ENCODE data around the gene VOPP1.
"Not testable (repeated sequence)": the region's sequence is repeated elsewhere in the genome, so short reads cannot be mapped to it uniquely, and the experiment has no call there.

The VOPP1 gene

GRCh38 chr7:55478700-55479099, 93.6 kb downstream of the VOPP1 start:
- Histone ChIP-seq H3K4me3 (ENCODE audit: low read length) (no peak overlapping the region), H3K27ac (ENCODE audit: low read depth, low read length) (no peak overlapping the region), H3K4me1 (ENCODE audit: control insufficient read depth, insufficient read depth, low read length) (no peaks in the 10 kb centered on the region), H3K27me3 (ENCODE audit: control insufficient read depth, insufficient read depth, low read length) (no peaks in the 10 kb centered on the region), H3K9ac (ENCODE audit: low read length) (no peak overlapping the region), H3K36me3 (ENCODE audit: control insufficient read depth, insufficient read depth, low read length) (peaks cover 5% of the 10 kb centered on the region)

GRCh38 chr7:55477781-55478374, 94.4 kb downstream of the VOPP1 start:
- Histone ChIP-seq H3K27me3 (ENCODE audit: control insufficient read depth, insufficient read depth, low read length) (no peaks in the 10 kb centered on the region), H3K4me3 (ENCODE audit: low read length) (no peak overlapping the region), H3K27ac (ENCODE audit: low read depth, low read length) (no peak overlapping the region), H3K9ac (ENCODE audit: low read length) (no peak overlapping the region), H3K4me1 (ENCODE audit: control insufficient read depth, insufficient read depth, low read length) (no peaks in the 10 kb centered on the region), H3K36me3 (ENCODE audit: control insufficient read depth, insufficient read depth, low read length) (peaks cover 5% of the 10 kb centered on the region)

GRCh38 chr7:55476852-55477780, 95.2 kb downstream of the VOPP1 start:
- Histone ChIP-seq H3K27ac (ENCODE audit: low read depth, low read length) (no peak overlapping the region), H3K9ac (ENCODE audit: low read length) (no peak overlapping the region)

GRCh38 chr7:55475855-55476803, 96.2 kb downstream of the VOPP1 start:
- Histone ChIP-seq H3K9ac (ENCODE audit: low read length) (no peak overlapping the region), H3K4me3 (ENCODE audit: low read length) (no peak overlapping the region), H3K27me3 (ENCODE audit: control insufficient read depth, insufficient read depth, low read length) (no peaks in the 10 kb centered on the region), H3K4me1 (ENCODE audit: control insufficient read depth, insufficient read depth, low read length) (no peaks in the 10 kb centered on the region), H3K36me3 (ENCODE audit: control insufficient read depth, insufficient read depth, low read length) (peaks cover 5% of the 10 kb centered on the region), H3K27ac (ENCODE audit: low read depth, low read length) (no peak overlapping the region)

More at GRCh38 chr7:55476852-55477780, 95.2 kb downstream of the VOPP1 start:
- H3K4me3 ChIP-seq (ENCODE audit: low read length) = no peak overlapping the region
- no peaks in the 10 kb centered on the region for H3K27me3 ChIP-seq (ENCODE audit: control insufficient read depth, insufficient read depth, low read length)
- H3K4me1 ChIP-seq (ENCODE audit: control insufficient read depth, insufficient read depth, low read length) = no peaks in the 10 kb centered on the region
- H3K36me3 ChIP-seq (ENCODE audit: control insufficient read depth, insufficient read depth, low read length) = peaks cover 5% of the 10 kb centered on the region

- Histone ChIP-seq H3K27ac (ENCODE audit: low read depth, low read length) (no peak overlapping the region), H3K4me3 (ENCODE audit: low read length) (no peak overlapping the region), H3K4me1 (ENCODE audit: control insufficient read depth, insufficient read depth, low read length) (no peaks in the 10 kb centered on the region), H3K9ac (ENCODE audit: low read length) (no peak overlapping the region), H3K36me3 (ENCODE audit: control insufficient read depth, insufficient read depth, low read length) (peaks cover 5% of the 10 kb centered on the region), H3K27me3 (ENCODE audit: control insufficient read depth, insufficient read depth, low read length) (no peaks in the 10 kb centered on the region)
Measured at GRCh38 chr7:55474944-55475854, 97.1 kb downstream of the VOPP1 start.

- no peak overlapping the region for H3K9ac ChIP-seq (ENCODE audit: low read length)
- peaks cover 5% of the 10 kb centered on the region for H3K36me3 ChIP-seq (ENCODE audit: control insufficient read depth, insufficient read depth, low read length)
- no peak overlapping the region for H3K4me3 ChIP-seq (ENCODE audit: low read length)
- H3K27ac ChIP-seq (ENCODE audit: low read depth, low read length) = no peak overlapping the region
- H3K4me1 ChIP-seq (ENCODE audit: control insufficient read depth, insufficient read depth, low read length) = no peaks in the 10 kb centered on the region
- H3K27me3 ChIP-seq (ENCODE audit: control insufficient read depth, insufficient read depth, low read length) = no peaks in the 10 kb centered on the region
Measured at GRCh38 chr7:55473932-55474331, 98.4 kb downstream of the VOPP1 start.

- no peak overlapping the region for H3K4me3 ChIP-seq (ENCODE audit: low read length)
- peaks cover 5% of the 10 kb centered on the region for H3K36me3 ChIP-seq (ENCODE audit: control insufficient read depth, insufficient read depth, low read length)
- no peak overlapping the region for H3K9ac ChIP-seq (ENCODE audit: low read length)
- H3K4me1 ChIP-seq (ENCODE audit: control insufficient read depth, insufficient read depth, low read length) = no peaks in the 10 kb centered on the region
- H3K27ac ChIP-seq (ENCODE audit: low read depth, low read length) = no peak overlapping the region
- H3K27me3 ChIP-seq (ENCODE audit: control insufficient read depth, insufficient read depth, low read length) = no peaks in the 10 kb centered on the region
Measured at GRCh38 chr7:55472928-55473725, 99.2 kb downstream of the VOPP1 start.

- not testable (repeated sequence) for H3K27me3 ChIP-seq (ENCODE audit: control insufficient read depth, insufficient read depth, low read length); H3K27ac ChIP-seq (ENCODE audit: low read depth, low read length); H3K4me3 ChIP-seq (ENCODE audit: low read length); H3K4me1 ChIP-seq (ENCODE audit: control insufficient read depth, insufficient read depth, low read length); H3K9ac ChIP-seq (ENCODE audit: low read length); H3K36me3 ChIP-seq (ENCODE audit: control insufficient read depth, insufficient read depth, low read length)
Measured at GRCh38 chr7:55472406-55472805, 99.9 kb downstream of the VOPP1 start.

GRCh38 chr7:55471594-55471993, 100.7 kb downstream of the VOPP1 start:
- not testable (repeated sequence) for H3K27me3 ChIP-seq (ENCODE audit: control insufficient read depth, insufficient read depth, low read length); H3K36me3 ChIP-seq (ENCODE audit: control insufficient read depth, insufficient read depth, low read length); H3K9ac ChIP-seq (ENCODE audit: low read length)

GRCh38 chr7:55470261-55470660, 102.0 kb downstream of the VOPP1 start:
- Histone ChIP-seq H3K4me3 (ENCODE audit: low read length) (no peak overlapping the region), H3K9ac (ENCODE audit: low read length) (no peak overlapping the region), H3K27me3 (ENCODE audit: control insufficient read depth, insufficient read depth, low read length) (no peaks in the 10 kb centered on the region), H3K36me3 (ENCODE audit: control insufficient read depth, insufficient read depth, low read length) (peaks cover 2% of the 10 kb centered on the region), H3K4me1 (ENCODE audit: control insufficient read depth, insufficient read depth, low read length) (peaks cover 4% of the 10 kb centered on the region), H3K27ac (ENCODE audit: low read depth, low read length) (no peak overlapping the region)

More at GRCh38 chr7:55471594-55471993, 100.7 kb downstream of the VOPP1 start:
- not testable (repeated sequence) for H3K4me3 ChIP-seq (ENCODE audit: low read length); H3K27ac ChIP-seq (ENCODE audit: low read depth, low read length); H3K4me1 ChIP-seq (ENCODE audit: control insufficient read depth, insufficient read depth, low read length)

GRCh38 chr7:55469721-55470120, 102.6 kb downstream of the VOPP1 start:
- no peak overlapping the region for H3K4me3 ChIP-seq (ENCODE audit: low read length)
- H3K27me3 ChIP-seq (ENCODE audit: control insufficient read depth, insufficient read depth, low read length) = no peaks in the 10 kb centered on the region
- peaks cover 4% of the 10 kb centered on the region for H3K4me1 ChIP-seq (ENCODE audit: control insufficient read depth, insufficient read depth, low read length)
- H3K36me3 ChIP-seq (ENCODE audit: control insufficient read depth, insufficient read depth, low read length) = peaks cover 2% of the 10 kb centered on the region
- no peak overlapping the region for H3K9ac ChIP-seq (ENCODE audit: low read length)
- H3K27ac ChIP-seq (ENCODE audit: low read depth, low read length) = no peak overlapping the region
